SK-N-SH (cell line): ENCODE measurements around the gene SLC1A2. TPM values are rescaled to one million over a fixed set of nuclear protein-coding genes. Genes with fewer than 3 reads are reported as not detected.

Experiments
- CTCF ChIA-PET: fragments of 300-600, 350-600 bp; formaldehyde crosslinking; extraction: SDS; loops from one replicate; lab custom pipeline; 2021; lab: Yijun Ruan, JAX
- POLR2A ChIA-PET: fragments of 350-600 bp; sonication (Branson Sonifier 250); formaldehyde crosslinking; extraction: SDS; loops from one replicate; lab custom pipeline; 2020; ENCODE audit warnings: antibody characterized with exemption, inconsistent platforms; lab: Yijun Ruan, JAX
- DNase-seq: peaks from one replicate; pipeline ENCODE4 v3.0.0; 2012
- H2AFZ ChIP-seq: fragments of 200-600 bp; sonication (generic); 2 replicates; pipeline ENCODE4 v1.8.1; 2016; ENCODE audit warnings: antibody characterized with exemption, mild to moderate bottlenecking, low read depth
- H3F3A ChIP-seq: fragments of 200-600 bp; sonication (generic); replicated peaks from 2 replicates; pipeline ENCODE3; 2016; ENCODE audit warnings: antibody characterized with exemption, mild to moderate bottlenecking; ENCODE audit not compliant: insufficient read depth
- H3K27ac ChIP-seq, 2 experiments: fragments of 200-500 bp in 1 of 2; fragments of 200-600 bp in 1 of 2; sonication (Bioruptor generic) in 1 of 2; sonication (generic), shearing (Covaris generic) in 1 of 2; 2 replicates each; pipeline versions ENCODE4 v1.5.1 to v1.6.1; 2014 to 2016; ENCODE audit warnings: low read depth in 2 of 2, inconsistent platforms in 1 of 2, low read length in 1 of 2, mild to moderate bottlenecking in 1 of 2, mixed read lengths in 1 of 2
- H3K27me3 ChIP-seq: fragments of 200-600 bp; sonication (generic), shearing (Covaris generic); 2 replicates; pipeline ENCODE4 v1.6.1; 2016; ENCODE audit warnings: mixed run types; ENCODE audit not compliant: insufficient read depth
- H3K36me3 ChIP-seq, 2 experiments: fragments of 200-500 bp in 1 of 2; fragments of 200-600 bp in 1 of 2; sonication (Bioruptor generic) in 1 of 2; sonication (generic) in 1 of 2; replicated peaks in 1 of 2; 2 replicates each; pipeline versions ENCODE3 to v1.5.1; 2014 to 2016; ENCODE audit warnings: low read length in 1 of 2, mild to moderate bottlenecking in 1 of 2; ENCODE audit not compliant: insufficient read depth in 2 of 2, control insufficient read depth in 1 of 2
- H3K4me1 ChIP-seq, 2 experiments: fragments of 200-500 bp in 1 of 2; fragments of 200-600 bp in 1 of 2; sonication (Bioruptor generic) in 1 of 2; sonication (generic), shearing (Covaris generic) in 1 of 2; 2 replicates each; pipeline versions ENCODE4 v1.5.1 to v1.6.1; 2014 to 2016; ENCODE audit warnings: low read depth in 1 of 2, low read length in 1 of 2, mixed run types in 1 of 2; ENCODE audit not compliant: insufficient read depth in 2 of 2, control insufficient read depth in 1 of 2
- H3K4me2 ChIP-seq: fragments of 200-600 bp; sonication (generic), shearing (Covaris generic); 2 replicates; pipeline ENCODE4 v1.6.1; 2017; ENCODE audit warnings: mixed run types
- H3K4me3 ChIP-seq, 2 experiments: fragments of 200-500 bp in 1 of 2; fragments of 200-600 bp in 1 of 2; sonication (Bioruptor generic) in 1 of 2; sonication (generic), shearing (Covaris generic) in 1 of 2; 2 replicates each; pipeline versions ENCODE4 v1.5.1 to v1.8.1; 2014 to 2016; ENCODE audit warnings: low read depth in 2 of 2, inconsistent platforms in 1 of 2, low read length in 1 of 2, mild to moderate bottlenecking in 1 of 2, mixed read lengths in 1 of 2, moderate library complexity in 1 of 2
- H3K79me2 ChIP-seq: fragments of 200-600 bp; sonication (generic); 2 replicates; pipeline ENCODE4 v1.8.1; 2017; ENCODE audit warnings: mild to moderate bottlenecking; ENCODE audit not compliant: insufficient read depth
- H3K9ac ChIP-seq: fragments of 200-600 bp; sonication (generic); 2 replicates; pipeline ENCODE4 v1.6.1; 2017; ENCODE audit warnings: mixed run types
- H3K9me2 ChIP-seq: fragments of 200-600 bp; sonication (generic); 2 replicates; pipeline ENCODE4 v1.6.1; 2017; ENCODE audit warnings: mixed run types
- H3K9me3 ChIP-seq: fragments of 200-600 bp; sonication (generic); 2 replicates; pipeline ENCODE4 v1.6.1; 2017; ENCODE audit warnings: mixed run types, mild to moderate bottlenecking, moderate library complexity
- H4K20me1 ChIP-seq: fragments of 200-600 bp; sonication (generic); 2 replicates; pipeline ENCODE4 v1.6.1; 2017; ENCODE audit warnings: mild to moderate bottlenecking, mixed run types; ENCODE audit not compliant: insufficient read depth
- CHD2 ChIP-seq: fragments of 150-350 bp; IDR thresholded peaks from 2 replicates; pipeline ENCODE4 v1.6.1; 2018; ENCODE audit warnings: low read length; ENCODE audit not compliant: partially characterized antibody
- ELF1 ChIP-seq: IDR thresholded peaks from 2 replicates; pipeline ENCODE4 v1.4.0; 2012
- GABPA ChIP-seq: IDR thresholded peaks from 2 replicates; pipeline ENCODE4 v1.4.0; 2012; ENCODE audit warnings: low read depth, mild to moderate bottlenecking
- GATA2 ChIP-seq: sonication (generic); formaldehyde crosslinking; IDR thresholded peaks from 2 replicates; pipeline ENCODE4 v1.5.0; 2020; ENCODE audit warnings: mild to moderate bottlenecking, missing genetic modification reagents
- MEF2A ChIP-seq: IDR thresholded peaks from 2 replicates; pipeline ENCODE4 v1.4.0; 2012; ENCODE audit warnings: low read depth, borderline replicate concordance
- NRF1 ChIP-seq: IDR thresholded peaks from 2 replicates; pipeline ENCODE4 v1.6.1; 2012; ENCODE audit warnings: low read depth, mild to moderate bottlenecking, low read length
- POLR2AphosphoS5 ChIP-seq: IDR thresholded peaks from 2 replicates; pipeline ENCODE4 v1.6.1; 2012; ENCODE audit warnings: low read depth, low read length
- SIN3A ChIP-seq: IDR thresholded peaks from 2 replicates; pipeline ENCODE4 v1.6.1; 2012; ENCODE audit warnings: low read depth, mild to moderate bottlenecking, low read length, moderate library complexity, borderline replicate concordance
- SMC3 ChIP-seq: IDR thresholded peaks from 2 replicates; pipeline ENCODE4 v1.6.1; 2012; ENCODE audit warnings: low read depth, low read length, improper control_type of control experiment
- TAF1 ChIP-seq: IDR thresholded peaks from 2 replicates; pipeline ENCODE4 v1.6.1; 2012; ENCODE audit warnings: low read depth, mild to moderate bottlenecking, low read length, moderate library complexity, borderline replicate concordance
- TCF12 ChIP-seq: IDR thresholded peaks from 2 replicates; pipeline ENCODE4 v1.4.0; 2012
- TEAD4 ChIP-seq: IDR thresholded peaks from 2 replicates; pipeline ENCODE4 v1.4.0; 2012; ENCODE audit warnings: mild to moderate bottlenecking, borderline replicate concordance; ENCODE audit not compliant: insufficient read depth
- WGBS: methylation state at CpG from one replicate; pipeline ENCODE4 v1.1.6; 2017; ENCODE audit warnings: low lambda C conversion rate; 5-methylcytosine and 5-hydroxymethylcytosine counted together
- polyA plus RNA-seq, 3 experiments: library from polyadenylated mRNA; depleted of rRNA; stranded (reverse); fragments of >200 nt; gene quantifications; 2 replicates each; pipeline ENCODE4 v1.2.3, GENCODE V29; 2012
- TF ChIP-seq, protein P1 (sequence below): fragments of 200-600 bp; sonication (generic); IDR thresholded peaks from 2 replicates; pipeline ENCODE4 v1.6.1; 2017; ENCODE audit warnings: antibody characterized with exemption, mild to moderate bottlenecking, moderate library complexity
- TF ChIP-seq, protein P2 (sequence below): IDR thresholded peaks from 2 replicates; pipeline ENCODE4 v1.4.0; 2012; ENCODE audit warnings: low read depth, borderline replicate concordance
- TF ChIP-seq, protein P3 (sequence below): IDR thresholded peaks from 2 replicates; pipeline ENCODE4 v1.4.0; 2012; ENCODE audit warnings: low read depth
- TF ChIP-seq, protein P4 (sequence below): fragments of 150-350 bp; IDR thresholded peaks from 2 replicates; pipeline ENCODE4 v1.6.1; 2016; ENCODE audit warnings: mild to moderate bottlenecking, low read depth, low read length
- TF ChIP-seq, protein P5 (sequence below): fragments of 150-350 bp; IDR thresholded peaks from 2 replicates; pipeline ENCODE4 v1.6.1; 2017; ENCODE audit warnings: antibody characterized with exemption, low read length, low read depth, borderline replicate concordance
- TF ChIP-seq, protein P6 (sequence below): IDR thresholded peaks from 2 replicates; pipeline ENCODE4; 2012

Gene SLC1A2
- polyA plus RNA-seq, 1 of the 3 experiments (the other 2 are of a cell fraction), result under 0.01 TPM

DNA sequence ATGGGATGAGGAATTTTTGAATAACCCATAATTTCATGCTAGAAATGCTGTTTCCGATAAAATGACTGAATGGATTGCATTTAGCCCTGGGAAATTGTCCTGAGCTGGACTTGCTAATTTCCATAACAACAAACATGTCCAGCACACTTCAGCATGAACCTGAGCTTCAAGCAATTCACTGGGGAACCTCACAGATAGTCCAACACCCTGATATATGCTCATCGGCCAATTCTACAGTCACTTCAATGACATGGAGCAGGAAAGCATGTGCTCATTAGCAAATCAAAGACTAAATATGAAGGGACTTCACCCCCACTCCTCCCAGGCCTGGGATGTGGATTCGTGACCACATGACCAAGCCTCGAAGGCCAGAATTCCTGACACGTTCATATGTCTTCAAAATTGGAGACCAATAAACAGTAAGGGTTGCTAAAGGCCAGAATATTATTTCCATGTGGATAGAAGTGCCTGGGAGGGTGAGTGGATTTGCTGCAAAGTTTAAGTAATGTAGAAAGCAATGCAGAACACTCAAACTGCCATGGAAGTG lies 131.9 kb downstream of the SLC1A2 start:
- H3K4me2 ChIP-seq, result no peak overlapping the region
- POLR2A ChIA-PET, result no interaction called here
- TF ChIP-seq, protein P1, sequence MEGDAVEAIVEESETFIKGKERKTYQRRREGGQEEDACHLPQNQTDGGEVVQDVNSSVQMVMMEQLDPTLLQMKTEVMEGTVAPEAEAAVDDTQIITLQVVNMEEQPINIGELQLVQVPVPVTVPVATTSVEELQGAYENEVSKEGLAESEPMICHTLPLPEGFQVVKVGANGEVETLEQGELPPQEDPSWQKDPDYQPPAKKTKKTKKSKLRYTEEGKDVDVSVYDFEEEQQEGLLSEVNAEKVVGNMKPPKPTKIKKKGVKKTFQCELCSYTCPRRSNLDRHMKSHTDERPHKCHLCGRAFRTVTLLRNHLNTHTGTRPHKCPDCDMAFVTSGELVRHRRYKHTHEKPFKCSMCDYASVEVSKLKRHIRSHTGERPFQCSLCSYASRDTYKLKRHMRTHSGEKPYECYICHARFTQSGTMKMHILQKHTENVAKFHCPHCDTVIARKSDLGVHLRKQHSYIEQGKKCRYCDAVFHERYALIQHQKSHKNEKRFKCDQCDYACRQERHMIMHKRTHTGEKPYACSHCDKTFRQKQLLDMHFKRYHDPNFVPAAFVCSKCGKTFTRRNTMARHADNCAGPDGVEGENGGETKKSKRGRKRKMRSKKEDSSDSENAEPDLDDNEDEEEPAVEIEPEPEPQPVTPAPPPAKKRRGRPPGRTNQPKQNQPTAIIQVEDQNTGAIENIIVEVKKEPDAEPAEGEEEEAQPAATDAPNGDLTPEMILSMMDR, result no peak
- TF ChIP-seq, protein P2, sequence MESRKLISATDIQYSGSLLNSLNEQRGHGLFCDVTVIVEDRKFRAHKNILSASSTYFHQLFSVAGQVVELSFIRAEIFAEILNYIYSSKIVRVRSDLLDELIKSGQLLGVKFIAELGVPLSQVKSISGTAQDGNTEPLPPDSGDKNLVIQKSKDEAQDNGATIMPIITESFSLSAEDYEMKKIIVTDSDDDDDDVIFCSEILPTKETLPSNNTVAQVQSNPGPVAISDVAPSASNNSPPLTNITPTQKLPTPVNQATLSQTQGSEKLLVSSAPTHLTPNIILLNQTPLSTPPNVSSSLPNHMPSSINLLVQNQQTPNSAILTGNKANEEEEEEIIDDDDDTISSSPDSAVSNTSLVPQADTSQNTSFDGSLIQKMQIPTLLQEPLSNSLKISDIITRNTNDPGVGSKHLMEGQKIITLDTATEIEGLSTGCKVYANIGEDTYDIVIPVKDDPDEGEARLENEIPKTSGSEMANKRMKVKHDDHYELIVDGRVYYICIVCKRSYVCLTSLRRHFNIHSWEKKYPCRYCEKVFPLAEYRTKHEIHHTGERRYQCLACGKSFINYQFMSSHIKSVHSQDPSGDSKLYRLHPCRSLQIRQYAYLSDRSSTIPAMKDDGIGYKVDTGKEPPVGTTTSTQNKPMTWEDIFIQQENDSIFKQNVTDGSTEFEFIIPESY, result no peak
- TF ChIP-seq MEF2A (no peak), TAF1 (no peak), SMC3 (no peak)
- TF ChIP-seq, protein P3, sequence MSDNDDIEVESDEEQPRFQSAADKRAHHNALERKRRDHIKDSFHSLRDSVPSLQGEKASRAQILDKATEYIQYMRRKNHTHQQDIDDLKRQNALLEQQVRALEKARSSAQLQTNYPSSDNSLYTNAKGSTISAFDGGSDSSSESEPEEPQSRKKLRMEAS, result no peak
- TF ChIP-seq, protein P4, sequence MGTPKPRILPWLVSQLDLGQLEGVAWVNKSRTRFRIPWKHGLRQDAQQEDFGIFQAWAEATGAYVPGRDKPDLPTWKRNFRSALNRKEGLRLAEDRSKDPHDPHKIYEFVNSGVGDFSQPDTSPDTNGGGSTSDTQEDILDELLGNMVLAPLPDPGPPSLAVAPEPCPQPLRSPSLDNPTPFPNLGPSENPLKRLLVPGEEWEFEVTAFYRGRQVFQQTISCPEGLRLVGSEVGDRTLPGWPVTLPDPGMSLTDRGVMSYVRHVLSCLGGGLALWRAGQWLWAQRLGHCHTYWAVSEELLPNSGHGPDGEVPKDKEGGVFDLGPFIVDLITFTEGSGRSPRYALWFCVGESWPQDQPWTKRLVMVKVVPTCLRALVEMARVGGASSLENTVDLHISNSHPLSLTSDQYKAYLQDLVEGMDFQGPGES, result no peak
- TF ChIP-seq, all 33 proteins: peak for 0
- Histone ChIP-seq H3K4me3 (no peak overlapping the region), H3K9me2 (no peaks in the 10 kb centered on the region), H3K27ac (no peak overlapping the region), H2AFZ (no peak overlapping the region), H3K9me3 (no peaks in the 10 kb centered on the region), H3K9ac (no peak overlapping the region), H3K27me3 (no peaks in the 10 kb centered on the region), H4K20me1 (no peaks in the 10 kb centered on the region), H3K79me2 (no peaks in the 10 kb centered on the region), H3K36me3 (no peaks in the 10 kb centered on the region), H3K4me1 (peaks cover under 1 to 23% of the 10 kb centered on the region in 2 experiments), H3F3A (peaks cover 21% of the 10 kb centered on the region)
- DNase-seq, result no peak
- 92% methylated on average over 5 of the region's 5 CpGs for WGBS
- CTCF ChIA-PET, result interaction anchor here (0.8 to 0.9 kb wide), 2 partner anchors 18 to 137 kb away, joined by 3 to 4 read pairs; no protein-coding TSS in a partner anchor

DNA sequence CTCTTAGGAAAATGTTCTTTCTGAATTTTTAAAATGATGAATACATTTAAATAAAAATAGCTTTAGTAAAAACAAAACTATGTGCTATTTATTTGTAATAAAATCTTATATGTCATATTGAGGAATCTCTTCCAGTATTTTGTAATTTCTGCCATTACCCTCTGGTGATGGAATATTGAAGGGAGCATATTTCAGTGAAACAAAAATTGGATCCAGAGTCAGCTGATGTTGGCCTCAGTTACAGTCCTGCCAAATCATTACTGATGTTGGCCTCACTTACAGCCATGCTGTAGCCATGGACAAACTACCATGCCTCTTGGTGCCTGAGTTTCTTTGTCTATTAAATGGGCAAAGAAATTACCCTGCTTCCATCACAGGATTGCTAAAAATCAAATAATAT lies 133.2 kb downstream of the SLC1A2 start:
- no peak overlapping the region for H3K4me3 ChIP-seq
- no peak overlapping the region for H2AFZ ChIP-seq
- H3K4me1 ChIP-seq, result peaks cover 2 to 28% of the 10 kb centered on the region in 2 experiments
- DNase-seq, result no peak
- H3K9me2 ChIP-seq, result no peaks in the 10 kb centered on the region
- no peaks in the 10 kb centered on the region for H3K79me2 ChIP-seq
- no peak overlapping the region for H3K9ac ChIP-seq
- H3F3A ChIP-seq, result peaks cover 21% of the 10 kb centered on the region
- CTCF ChIA-PET, result interaction anchor here (1.2 to 1.3 kb wide), 2 partner anchors 20 to 106 kb away, joined by 3 to 8 read pairs; no protein-coding TSS in a partner anchor
- H4K20me1 ChIP-seq, result no peaks in the 10 kb centered on the region
- no peak overlapping the region for H3K4me2 ChIP-seq
- POLR2A ChIA-PET, result no interaction called here
- H3K9me3 ChIP-seq, result no peaks in the 10 kb centered on the region
- no peaks in the 10 kb centered on the region for H3K36me3 ChIP-seq
- H3K27ac ChIP-seq, result no peak overlapping the region
- no peaks in the 10 kb centered on the region for H3K27me3 ChIP-seq
- TF ChIP-seq TEAD4 (no peak), GABPA (no peak), POLR2AphosphoS5 (no peak), ELF1 (no peak), TCF12 (no peak), GATA2 (CRISPR knock-in tag) (no peak), CHD2 (no peak), NRF1 (no peak), SIN3A (no peak)
- TF ChIP-seq, protein P5, sequence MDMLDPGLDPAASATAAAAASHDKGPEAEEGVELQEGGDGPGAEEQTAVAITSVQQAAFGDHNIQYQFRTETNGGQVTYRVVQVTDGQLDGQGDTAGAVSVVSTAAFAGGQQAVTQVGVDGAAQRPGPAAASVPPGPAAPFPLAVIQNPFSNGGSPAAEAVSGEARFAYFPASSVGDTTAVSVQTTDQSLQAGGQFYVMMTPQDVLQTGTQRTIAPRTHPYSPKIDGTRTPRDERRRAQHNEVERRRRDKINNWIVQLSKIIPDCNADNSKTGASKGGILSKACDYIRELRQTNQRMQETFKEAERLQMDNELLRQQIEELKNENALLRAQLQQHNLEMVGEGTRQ, result no peak
- TF ChIP-seq, protein P1, result no peak
- TF ChIP-seq, protein P6, sequence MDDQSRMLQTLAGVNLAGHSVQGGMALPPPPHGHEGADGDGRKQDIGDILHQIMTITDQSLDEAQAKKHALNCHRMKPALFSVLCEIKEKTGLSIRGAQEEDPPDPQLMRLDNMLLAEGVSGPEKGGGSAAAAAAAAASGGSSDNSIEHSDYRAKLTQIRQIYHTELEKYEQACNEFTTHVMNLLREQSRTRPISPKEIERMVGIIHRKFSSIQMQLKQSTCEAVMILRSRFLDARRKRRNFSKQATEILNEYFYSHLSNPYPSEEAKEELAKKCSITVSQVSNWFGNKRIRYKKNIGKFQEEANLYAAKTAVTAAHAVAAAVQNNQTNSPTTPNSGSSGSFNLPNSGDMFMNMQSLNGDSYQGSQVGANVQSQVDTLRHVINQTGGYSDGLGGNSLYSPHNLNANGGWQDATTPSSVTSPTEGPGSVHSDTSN, result no peak
